ENCODE results near the gene GUCD1. TPM values are rescaled to one million over a fixed set of nuclear protein-coding genes. Genes with fewer than 3 reads are reported as not detected.
A peak's percentile ranks its signal among the peaks of the same experiment; 100 is the strongest.

The GUCD1 gene
- total and polyA plus RNA-seq, 2 of the 13 experiments (the other 11 are each of a cell fraction or from before 2014, with no cell fraction given): 128 to 245 TPM

GRCh38 chr22:24554313-24555164 lies at the start of gene GUCD1 (continued):
- TF ChIP-seq ATF7-NPFF (CRISPR knock-in tag; IDR thresholded peaks at IDR 0.05; ENCODE audit: low read depth): peak; percentile 74; the same call in 1 of the 2 replicates
- TF ChIP-seq ZNF678 (CRISPR knock-in tag; IDR thresholded peaks at IDR 0.05): 0 out of 2 replicates have a peak, but pooled peaks have one; percentile 50
- peak; percentile 48; the same call in 1 of the 2 replicates for TF ChIP-seq SKIL (CRISPR knock-in tag; IDR thresholded peaks at IDR 0.05; ENCODE audit: borderline replicate concordance)
- peak; percentile 7 for TF ChIP-seq SKI (IDR thresholded peaks at IDR 0.05; ENCODE audit: partially characterized antibody)
- 0 out of 2 replicates have a peak, but pooled peaks have one; percentile 39 for TF ChIP-seq ZC3H13 (CRISPR knock-in tag; IDR thresholded peaks at IDR 0.05)
- TF ChIP-seq MIER2 (CRISPR knock-in tag; IDR thresholded peaks at IDR 0.05): no peak
- TF ChIP-seq PRPF4 (IDR thresholded peaks at IDR 0.05; ENCODE audit: low read depth, low read length, poor library complexity, severe bottlenecking): no peak
- TF ChIP-seq PHF21A (CRISPR knock-in tag; IDR thresholded peaks at IDR 0.05): no peak
- peak; percentile 31; the same call in 1 of the 2 replicates for TF ChIP-seq POLR2AphosphoS5 (IDR thresholded peaks at IDR 0.05; ENCODE audit: low read depth, low read length)
- no peak for TF ChIP-seq TCF7L2 (IDR thresholded peaks at IDR 0.05; ENCODE audit: low read depth, low read length)
- no peak for TF ChIP-seq IKZF4 (CRISPR knock-in tag; IDR thresholded peaks at IDR 0.05; ENCODE audit: borderline replicate concordance, low read depth, not compliant biosample characterization)
- TF ChIP-seq HOXA3 (CRISPR knock-in tag; IDR thresholded peaks at IDR 0.05): no peak
- TF ChIP-seq ZNF446 (CRISPR knock-in tag; IDR thresholded peaks at IDR 0.05): 0 out of 2 replicates have a peak, but pooled peaks have one; percentile 10
- no peak for TF ChIP-seq GABPA (IDR thresholded peaks at IDR 0.05; ENCODE audit: low read depth, low read length)
- no peak for TF ChIP-seq GABPA (CRISPR knock-in tag; IDR thresholded peaks at IDR 0.05; ENCODE audit: low read depth)
- TF ChIP-seq HINFP (CRISPR knock-in tag; IDR thresholded peaks at IDR 0.05; ENCODE audit: low read depth): no peak
- TF ChIP-seq ZNF567 (CRISPR knock-in tag; IDR thresholded peaks at IDR 0.05; ENCODE audit: borderline replicate concordance): 0 out of 2 replicates have a peak, but pooled peaks have one; percentile 52
- TF ChIP-seq FOXK2 (IDR thresholded peaks at IDR 0.05): no peak
- no peak for TF ChIP-seq GMEB1 (CRISPR knock-in tag; IDR thresholded peaks at IDR 0.05; ENCODE audit: borderline replicate concordance)
- no peak for TF ChIP-seq NR2F6 (IDR thresholded peaks at IDR 0.05)
- peak; percentile 29; the same call in 1 of the 2 replicates for TF ChIP-seq NR2F6 (CRISPR knock-in tag; IDR thresholded peaks at IDR 0.05)
- peak; percentile 20; the same call in 1 of the 2 replicates for TF ChIP-seq MYC (CRISPR knock-in tag; IDR thresholded peaks at IDR 0.05; ENCODE audit: borderline replicate concordance)
- TF ChIP-seq ZNF30 (CRISPR knock-in tag; IDR thresholded peaks at IDR 0.05): 0 out of 2 replicates have a peak, but pooled peaks have one; percentile 67
- no peak for TF ChIP-seq ZNF431 (CRISPR knock-in tag; IDR thresholded peaks at IDR 0.05; ENCODE audit: borderline replicate concordance, low read depth)
